SU-DHL-6 (cell line): ENCODE results near the gene MAPK10.

ENCODE experiments used
- H2AFZ ChIP-seq: fragments of 200-600 bp; sonication (generic); 2 replicates; pipeline ENCODE4 v1.6.1; 2014; ENCODE audit warnings: low read depth, mild to moderate bottlenecking, moderate library complexity, mixed read lengths, antibody characterized with exemption, low read length; ENCODE audit not compliant: severe bottlenecking
- H3F3A ChIP-seq: fragments of 200-600 bp; shearing (Covaris generic); 2 replicates; pipeline ENCODE4 v1.6.0; 2016; ENCODE audit warnings: antibody characterized with exemption, mild to moderate bottlenecking; ENCODE audit not compliant: insufficient read depth
- H3K27ac ChIP-seq: fragments of 200-600 bp; sonication (generic); 2 replicates; pipeline ENCODE4 v1.5.1; 2016; ENCODE audit warnings: low read depth, mild to moderate bottlenecking, low read length, moderate library complexity, mixed read lengths
- H3K27me3 ChIP-seq: fragments of 200-600 bp; sonication (generic), shearing (Covaris generic); 2 replicates; pipeline ENCODE4 v1.6.0; 2014; ENCODE audit warnings: mild to moderate bottlenecking, low read length
- H3K36me3 ChIP-seq: fragments of 200-600 bp; sonication (generic); 2 replicates; pipeline ENCODE4 v1.6.1; 2014; ENCODE audit warnings: mild to moderate bottlenecking, low read length, mixed read lengths
- H3K4me2 ChIP-seq: fragments of 300-600, 200-600 bp; shearing (Covaris generic), sonication (generic); 2 replicates; pipeline ENCODE4 v1.6.0; 2014; ENCODE audit warnings: low read length, low read depth, mild to moderate bottlenecking; ENCODE audit not compliant: poor library complexity, severe bottlenecking
- H3K4me3 ChIP-seq: fragments of 200-600 bp; sonication (generic); 2 replicates; pipeline ENCODE4 v1.5.1; 2014; ENCODE audit warnings: antibody characterized with exemption, low read length, mild to moderate bottlenecking, mixed read lengths; ENCODE audit not compliant: insufficient read depth, poor library complexity, severe bottlenecking
- H3K79me2 ChIP-seq: fragments of 200-600 bp; sonication (generic); 2 replicates; pipeline ENCODE4 v1.6.1; 2014; ENCODE audit warnings: mild to moderate bottlenecking, low read length, moderate library complexity; ENCODE audit not compliant: insufficient read depth
- H3K9ac ChIP-seq: fragments of 200-600 bp; sonication (generic); 2 replicates; pipeline ENCODE4 v1.7.0; 2014; ENCODE audit warnings: mild to moderate bottlenecking, low read length
- H3K9me2 ChIP-seq: fragments of 200-600 bp; sonication (generic); replicated peaks from 2 replicates; pipeline ENCODE4 v1.6.1; 2014; ENCODE audit warnings: low read length; ENCODE audit not compliant: insufficient read depth
- H3K9me3 ChIP-seq: fragments of 200-600 bp; sonication (generic); 2 replicates; pipeline ENCODE4 v1.6.1; 2014; ENCODE audit warnings: low read length, mixed read lengths; ENCODE audit not compliant: insufficient read depth
- H4K20me1 ChIP-seq: fragments of 200-600 bp; sonication (generic); 2 replicates; pipeline ENCODE4 v1.6.1; 2014; ENCODE audit warnings: low read depth, mild to moderate bottlenecking, antibody characterized with exemption, low read length, moderate library complexity, mixed read lengths
- CTCF ChIP-seq: fragments of 200-600 bp; sonication (generic); IDR thresholded peaks from one replicate; pipeline ENCODE4 v1.5.1; 2017; ENCODE audit warnings: antibody characterized with exemption, mild to moderate bottlenecking, low read length, moderate library complexity; ENCODE audit not compliant: insufficient read depth, poor library complexity, severe bottlenecking
- EZH2phosphoT487 ChIP-seq: fragments of 200-600 bp; sonication (generic), shearing (Covaris generic); conservative IDR thresholded peaks from 2 replicates; pipeline ENCODE4 v1.6.1; 2018; ENCODE audit warnings: mild to moderate bottlenecking, antibody characterized with exemption, low read length, moderate library complexity, mixed read lengths

MAPK10 gene

GRCh38 chr4:86386817-86387415, 27.1 kb upstream of the MAPK10 start:
- Histone ChIP-seq H3K79me2 (no peaks in the 10 kb centered on the region), H3K9me3 (no peaks in the 10 kb centered on the region)

GRCh38 chr4:86386201-86386600, 26.3 kb upstream of the MAPK10 start:
- Histone ChIP-seq H4K20me1 (no peaks in the 10 kb centered on the region), H2AFZ (no peak overlapping the region), H3K4me2 (no peak overlapping the region), H3K4me3 (no peak overlapping the region), H3K36me3 (no peaks in the 10 kb centered on the region), H3K9me2 (no peaks in the 10 kb centered on the region), H3K9ac (no peak overlapping the region), H3K27me3 (no peaks in the 10 kb centered on the region), H3K79me2 (no peaks in the 10 kb centered on the region), H3K27ac (no peak overlapping the region), H3K9me3 (no peaks in the 10 kb centered on the region), H3F3A (no peaks in the 10 kb centered on the region)
- TF ChIP-seq EZH2phosphoT487 = no peak
- TF ChIP-seq CTCF = no peak

More at GRCh38 chr4:86386817-86387415, 27.1 kb upstream of the MAPK10 start:
- Histone ChIP-seq H3K36me3 (no peaks in the 10 kb centered on the region), H3K27me3 (no peaks in the 10 kb centered on the region), H3K9me2 (no peaks in the 10 kb centered on the region), H3K27ac (no peak overlapping the region), H4K20me1 (no peaks in the 10 kb centered on the region), H3K4me3 (no peak overlapping the region), H2AFZ (no peak overlapping the region), H3K4me2 (no peak overlapping the region), H3K9ac (no peak overlapping the region), H3F3A (no peaks in the 10 kb centered on the region)
- TF ChIP-seq CTCF = no peak
- no peak for TF ChIP-seq EZH2phosphoT487

- no peak overlapping the region for H3K4me3 ChIP-seq
- no peaks in the 10 kb centered on the region for H4K20me1 ChIP-seq
- H3F3A ChIP-seq = no peaks in the 10 kb centered on the region
- H3K9me3 ChIP-seq = no peaks in the 10 kb centered on the region
- TF ChIP-seq CTCF (no peak), EZH2phosphoT487 (no peak)
- H3K27ac ChIP-seq = no peak overlapping the region
- no peaks in the 10 kb centered on the region for H3K36me3 ChIP-seq
- H3K4me2 ChIP-seq = no peak overlapping the region
- H3K9ac ChIP-seq = no peak overlapping the region
- no peaks in the 10 kb centered on the region for H3K27me3 ChIP-seq
- no peaks in the 10 kb centered on the region for H3K79me2 ChIP-seq
- no peak overlapping the region for H2AFZ ChIP-seq
- H3K9me2 ChIP-seq = no peaks in the 10 kb centered on the region
These were observed 21.6 kb upstream of the MAPK10 start for GRCh38 chr4:86381431-86381830.
